GM18526 (cell line): ENCODE data around the gene AGBL4.

ENCODE experiments used
- POLR2A ChIP-seq: IDR thresholded peaks from 3 replicates; pipeline ENCODE4 v1.6.1; 2011; ENCODE audit not compliant: insufficient read length; ENCODE audit errors: extremely low read depth

Gene AGBL4

DNA sequence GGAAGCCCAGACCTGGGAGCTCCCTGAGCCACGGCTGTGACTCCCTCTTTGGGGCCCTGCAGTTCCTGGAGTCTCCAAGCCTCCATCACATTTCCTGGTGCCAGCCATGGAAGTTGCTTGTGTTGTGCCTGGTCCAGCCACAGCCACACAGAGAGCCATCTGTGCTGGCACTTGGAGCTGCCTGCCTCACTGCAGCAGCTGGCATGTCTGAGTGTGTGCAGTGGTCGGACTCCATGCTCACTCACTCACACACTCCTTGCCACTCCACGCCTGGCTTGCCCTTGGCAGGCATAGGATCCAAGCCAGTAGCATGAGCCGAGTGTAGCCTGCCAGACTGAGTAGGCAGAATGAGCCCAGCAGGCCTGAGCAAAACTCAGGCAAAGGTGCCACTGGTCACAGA is 730.7 kb downstream of the AGBL4 start:
- no peak for TF ChIP-seq POLR2A

DNA sequence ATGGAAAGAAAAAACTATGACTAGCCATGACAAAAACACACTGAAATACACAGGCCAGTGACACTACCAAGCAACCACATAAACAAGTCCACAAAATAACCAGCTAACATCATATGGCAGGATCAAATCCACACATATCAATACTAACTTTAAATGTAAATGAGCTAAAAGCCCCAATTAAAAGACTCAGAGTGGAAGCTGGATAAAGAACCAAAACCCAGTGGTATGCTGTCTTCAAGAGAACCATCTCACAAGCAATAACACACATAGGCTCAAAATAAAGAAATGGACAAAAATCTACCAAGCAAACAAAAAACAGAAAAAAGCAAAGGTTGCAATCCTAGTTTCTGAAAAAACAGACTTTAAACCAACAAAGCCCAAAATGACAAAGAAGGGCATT is 770.8 kb downstream of the AGBL4 start:
- TF ChIP-seq POLR2A, result no peak

DNA sequence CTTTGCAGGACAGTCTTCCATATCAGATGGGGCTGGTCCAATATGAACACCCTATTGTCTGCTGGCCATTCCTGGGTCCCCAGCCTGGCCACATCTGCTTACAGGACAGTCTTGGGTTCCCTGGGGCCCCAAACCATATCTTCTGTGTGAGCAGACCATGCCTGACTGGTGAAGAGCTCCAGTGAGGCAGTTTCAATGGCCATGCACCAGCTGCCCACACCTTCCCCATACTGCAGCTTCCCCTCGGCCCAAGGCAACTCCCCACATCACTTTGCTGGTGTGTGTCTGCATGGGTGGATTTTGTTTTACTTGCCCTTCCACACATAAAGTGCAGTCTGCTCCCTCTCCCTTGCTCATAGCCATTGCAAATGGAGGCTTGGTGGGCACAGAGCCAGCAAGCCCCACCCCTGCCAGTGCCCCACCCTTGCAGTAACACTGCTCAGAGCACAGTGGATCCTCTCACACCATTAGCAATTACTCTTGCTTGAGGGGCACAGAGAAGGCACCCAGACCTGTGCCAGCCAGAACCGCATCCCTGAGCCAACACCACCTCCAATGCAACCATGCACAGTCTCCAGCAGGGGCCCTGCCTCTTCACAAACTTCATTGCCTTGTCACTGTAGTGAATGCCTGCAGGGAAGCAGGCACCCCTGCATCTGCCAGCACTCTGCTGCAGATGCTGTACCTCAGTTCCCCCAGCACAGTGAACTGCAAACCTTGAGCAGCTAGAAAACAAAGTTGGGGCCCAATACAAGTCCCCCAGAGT is 772.6 kb downstream of the AGBL4 start:
- no peak for TF ChIP-seq POLR2A

DNA sequence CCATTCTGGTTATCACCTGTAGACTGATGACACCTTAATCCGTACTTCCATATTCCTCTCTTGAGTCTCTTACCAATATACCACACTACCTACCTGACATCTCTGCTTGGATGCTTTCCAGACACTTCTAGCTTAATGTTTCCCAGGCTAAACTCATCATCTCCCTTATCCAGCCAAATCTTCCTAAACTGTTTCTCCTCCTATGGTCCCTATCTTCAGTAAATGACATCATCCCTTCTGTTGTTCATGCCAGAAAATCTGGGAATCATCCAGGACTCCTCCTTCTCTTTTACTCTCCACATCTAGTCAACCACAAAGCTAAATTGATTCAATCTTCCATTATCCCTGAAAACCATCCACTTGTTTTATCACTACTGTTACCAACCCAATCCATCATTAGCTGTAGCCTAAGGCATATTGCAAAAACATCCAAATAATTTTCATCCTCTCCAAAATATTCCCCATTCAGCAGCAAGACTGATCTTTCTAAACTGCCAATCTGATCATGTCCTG is 783.0 kb downstream of the AGBL4 start:
- TF ChIP-seq POLR2A, result no peak

DNA sequence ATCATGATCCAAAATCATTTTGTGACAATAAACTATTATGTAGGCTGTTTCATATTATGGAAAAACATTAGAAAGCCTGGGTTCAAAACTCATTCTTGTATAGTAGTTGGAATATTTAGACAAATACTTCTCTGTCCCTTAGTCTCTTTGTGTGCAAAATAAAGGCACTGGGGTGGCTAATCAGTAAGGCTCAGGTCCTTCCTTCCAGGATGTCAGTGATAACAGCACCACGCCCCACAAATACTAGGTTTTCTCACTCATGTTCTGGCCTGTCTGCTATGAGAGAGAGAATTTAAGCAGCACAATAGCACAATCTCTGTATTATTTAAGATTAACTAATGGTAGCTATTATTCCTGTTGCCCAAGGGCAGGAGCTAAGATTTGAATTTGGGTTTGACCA is 788.8 kb downstream of the AGBL4 start:
- no peak for TF ChIP-seq POLR2A

DNA sequence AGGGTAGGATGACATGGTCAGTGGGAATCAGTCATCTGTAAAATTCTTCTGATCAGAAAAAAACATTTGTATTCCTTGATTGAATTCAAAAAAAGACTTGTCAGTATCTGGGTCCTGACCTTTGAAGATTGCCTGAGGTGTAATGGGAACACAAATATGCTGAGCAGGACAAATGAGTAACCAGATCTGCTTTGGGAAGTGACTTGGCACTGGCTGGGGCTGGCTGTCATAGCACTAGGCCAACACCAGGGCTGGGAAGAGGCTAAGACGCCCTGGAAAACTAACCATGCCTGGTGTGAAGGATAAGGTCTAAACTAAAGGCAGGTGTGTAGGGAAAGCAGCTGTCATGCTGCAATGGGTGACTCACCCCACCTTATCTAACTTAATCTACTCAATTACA is 794.2 kb downstream of the AGBL4 start:
- TF ChIP-seq POLR2A, result no peak

DNA sequence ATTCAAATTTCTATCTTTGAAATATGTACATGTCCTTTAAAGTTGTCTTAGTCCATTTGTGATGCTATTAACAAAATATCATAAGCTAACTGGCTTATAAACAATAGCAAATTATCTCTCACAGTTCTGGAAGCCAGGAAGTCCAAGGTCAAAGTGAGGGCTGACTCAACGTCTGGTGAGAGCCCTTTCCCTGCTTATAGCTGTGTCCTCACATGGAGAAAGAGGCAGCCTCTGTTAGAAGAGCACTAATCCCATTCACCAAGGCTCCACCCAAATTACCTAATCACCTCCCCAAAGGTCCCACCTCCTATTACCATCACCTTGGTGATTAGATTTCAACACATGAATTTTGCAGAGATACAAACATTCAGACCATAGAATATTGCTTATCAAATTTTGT is 797.0 kb downstream of the AGBL4 start:
- no peak for TF ChIP-seq POLR2A

DNA sequence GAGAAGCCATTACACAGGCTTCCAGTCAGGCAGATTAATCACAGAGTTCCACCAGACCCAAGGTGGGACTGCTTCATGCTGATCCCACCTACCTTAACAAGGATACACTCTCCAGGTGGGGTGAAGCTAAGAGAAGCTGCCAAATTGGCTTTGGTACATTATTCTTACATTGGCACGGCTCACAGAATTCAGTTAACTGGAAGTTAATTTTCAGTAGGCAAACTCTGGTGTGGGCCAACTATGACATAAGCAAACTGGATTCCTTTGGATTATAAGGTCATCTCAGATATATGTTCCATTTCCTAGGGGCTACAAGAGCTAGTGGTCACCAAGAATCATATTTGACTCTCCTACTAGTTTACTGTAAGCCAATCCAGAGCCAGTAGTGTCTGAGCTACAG is 798.3 kb downstream of the AGBL4 start:
- no peak for TF ChIP-seq POLR2A

DNA sequence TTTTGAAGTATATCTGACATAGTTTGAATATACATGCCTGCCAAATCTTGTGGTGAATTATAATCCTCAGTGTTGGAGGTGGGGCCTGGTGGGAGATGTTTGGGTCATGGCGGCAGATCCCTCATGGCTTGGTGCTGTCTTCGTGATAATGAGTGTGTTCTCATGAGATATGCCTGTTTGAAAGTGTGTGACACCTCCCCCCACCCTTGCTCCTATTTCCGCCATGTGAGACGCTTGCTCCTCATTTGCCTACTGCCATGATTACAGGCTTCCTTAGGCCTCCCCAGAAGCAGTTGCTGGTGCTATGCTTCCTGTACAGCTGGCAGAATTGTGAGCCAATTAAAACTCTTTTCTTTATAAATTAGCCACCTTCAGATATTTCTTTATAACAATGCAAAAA is 810.5 kb downstream of the AGBL4 start:
- TF ChIP-seq POLR2A, result no peak

DNA sequence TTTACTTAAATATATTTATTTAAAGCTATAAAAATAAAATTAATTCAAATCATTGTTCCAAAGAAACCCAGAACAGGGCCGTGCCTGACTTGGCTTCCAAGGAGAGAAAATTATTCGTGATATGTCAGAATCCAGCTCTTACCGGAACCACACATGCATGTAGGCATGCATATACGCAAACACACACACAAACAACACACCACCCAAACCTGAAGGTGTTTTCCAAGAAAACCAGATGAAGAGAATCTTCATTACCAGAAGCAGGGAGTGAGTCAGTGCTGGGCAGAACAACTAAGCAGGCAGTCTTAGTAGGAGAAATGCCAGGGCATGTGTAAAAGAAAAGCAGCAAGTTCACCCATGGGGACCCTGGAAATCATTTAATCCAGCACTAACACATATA is 815.0 kb downstream of the AGBL4 start:
- TF ChIP-seq POLR2A, result no peak

DNA sequence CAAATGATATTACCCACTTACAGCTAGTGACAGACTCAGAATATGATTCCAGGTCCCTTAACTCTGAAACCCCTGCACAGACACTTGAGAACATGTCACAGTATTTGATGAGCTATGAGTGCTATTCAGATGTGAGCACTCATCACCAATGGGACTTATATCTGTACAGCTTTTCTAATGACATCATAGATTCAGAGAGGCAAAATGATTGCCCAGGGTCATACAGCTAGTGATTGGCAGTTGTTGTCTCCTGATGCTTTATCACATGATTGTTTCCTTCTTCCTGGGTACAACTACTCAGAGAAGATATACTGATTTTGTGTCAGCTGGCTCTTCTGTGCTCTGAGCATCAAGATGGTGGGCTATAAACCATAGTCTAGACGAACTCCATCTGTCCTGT is 819.0 kb downstream of the AGBL4 start:
- no peak for TF ChIP-seq POLR2A

DNA sequence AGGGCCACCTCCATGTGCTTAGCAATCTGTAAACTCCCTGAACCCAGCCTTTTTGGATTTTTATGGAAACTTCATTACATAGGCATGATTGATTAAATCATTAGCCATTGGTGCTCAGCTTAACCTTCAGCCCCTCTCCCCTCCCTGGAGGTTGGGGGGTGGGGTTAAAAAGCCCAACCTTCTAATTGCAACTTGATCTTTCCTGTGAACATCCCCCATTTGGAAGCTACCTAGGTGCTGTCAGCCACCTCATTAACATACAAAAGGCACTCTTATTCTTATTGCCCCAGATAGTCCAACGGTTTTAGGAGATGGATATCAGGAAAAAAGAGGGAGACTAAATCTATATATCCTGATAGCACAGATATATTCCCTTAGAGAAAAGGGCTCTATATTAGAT is 823.0 kb downstream of the AGBL4 start:
- no peak for TF ChIP-seq POLR2A

DNA sequence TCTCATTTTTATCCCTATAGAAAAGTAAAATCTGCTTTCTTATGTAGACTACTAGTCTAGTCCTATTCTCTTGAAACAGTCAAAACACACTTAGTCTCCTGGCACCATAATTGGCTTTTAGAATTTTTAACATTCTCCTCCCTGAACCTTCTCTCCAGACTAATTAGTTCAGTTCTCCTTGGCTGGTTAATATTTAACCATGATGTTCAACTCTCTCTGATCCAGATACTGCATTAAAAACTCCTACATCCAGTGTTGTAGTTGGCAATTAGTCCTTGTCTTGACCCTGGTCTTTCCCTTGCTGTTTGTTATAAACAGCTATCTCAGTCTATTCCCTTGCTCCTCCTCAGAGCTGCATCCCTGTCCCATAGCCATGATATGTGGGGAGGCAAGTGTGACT is 824.2 kb downstream of the AGBL4 start:
- no peak for TF ChIP-seq POLR2A

DNA sequence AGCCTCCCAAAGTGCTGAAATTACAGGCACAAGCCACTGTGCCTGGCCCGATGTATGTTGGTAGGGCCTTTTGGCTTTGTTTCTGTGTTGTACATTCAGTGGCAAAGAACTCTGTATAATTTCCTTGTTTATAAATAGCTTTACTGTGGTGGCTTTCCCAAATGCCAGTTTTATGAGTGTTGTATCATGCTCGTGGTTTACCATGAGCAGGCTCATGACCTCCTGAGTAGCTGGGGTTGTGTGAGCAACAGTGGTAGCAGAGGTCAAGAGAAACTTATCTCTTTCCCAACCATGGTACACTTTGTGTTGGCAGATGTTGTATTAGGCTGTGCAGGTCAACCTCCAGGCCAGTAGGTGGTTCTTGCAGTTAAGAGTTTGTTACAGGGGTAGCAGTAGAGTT is 826.7 kb downstream of the AGBL4 start:
- TF ChIP-seq POLR2A, result no peak

DNA sequence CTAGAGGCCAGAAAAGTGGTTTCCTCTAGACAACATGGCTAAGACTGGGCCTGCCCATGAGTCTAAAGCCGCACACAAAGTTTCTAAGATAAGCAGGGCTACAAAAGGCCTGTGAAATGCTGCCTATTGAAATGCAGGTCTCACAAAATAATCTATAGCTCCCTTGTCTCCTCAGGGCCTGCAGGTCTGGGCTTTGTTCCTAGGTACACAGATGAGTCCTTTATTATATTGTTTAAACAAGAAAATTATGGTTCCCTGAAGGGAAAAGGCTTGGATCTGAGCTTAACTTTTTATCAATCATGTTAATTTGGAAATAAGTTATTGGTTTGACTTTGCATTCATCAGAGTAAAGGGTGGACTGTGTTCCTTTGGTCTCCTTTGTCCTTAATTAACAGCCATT is 833.6 kb downstream of the AGBL4 start:
- TF ChIP-seq POLR2A, result no peak

DNA sequence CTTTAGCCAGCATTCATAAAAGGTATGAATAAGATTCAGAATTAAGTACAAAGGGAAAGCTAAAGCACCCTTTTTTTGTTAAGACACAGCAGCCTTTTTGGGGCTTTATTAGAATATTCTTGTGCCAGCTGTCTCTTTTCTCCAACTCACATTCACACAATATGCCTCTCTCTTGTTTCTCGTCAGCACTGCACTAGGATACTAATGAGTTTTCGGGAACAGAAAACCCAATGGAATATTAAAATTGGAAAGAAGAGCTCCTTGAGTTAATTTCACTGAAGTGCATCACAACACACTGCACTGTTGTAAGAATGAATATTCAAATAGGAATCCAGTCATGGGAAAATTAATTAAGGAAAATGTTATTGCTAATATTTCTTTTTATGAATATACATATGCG is 836.7 kb downstream of the AGBL4 start:
- no peak for TF ChIP-seq POLR2A

DNA sequence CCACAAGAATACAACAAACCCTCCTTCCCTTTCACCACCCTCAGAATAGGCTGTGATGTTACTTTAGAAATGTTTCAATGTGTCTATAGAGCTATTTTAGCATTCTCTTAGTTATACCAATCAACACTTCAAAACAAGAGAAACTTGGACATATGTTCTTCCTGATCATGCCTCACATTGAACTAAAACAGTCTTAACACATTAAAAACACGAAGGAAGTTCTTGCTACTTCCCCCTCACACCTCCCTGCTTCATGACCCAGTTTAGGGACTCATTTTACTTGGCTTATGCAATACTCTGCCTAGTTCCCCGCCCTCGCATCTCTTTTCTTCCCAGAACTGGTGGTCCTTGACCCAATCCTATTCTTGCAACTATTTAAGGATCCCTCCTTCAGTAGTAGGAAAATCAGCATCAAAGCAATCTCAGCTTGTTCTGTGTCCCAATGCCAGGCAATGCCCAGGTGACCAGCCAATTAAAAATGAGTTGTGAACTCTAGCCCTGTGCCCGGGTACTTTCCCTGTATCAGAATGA is 838.2 kb downstream of the AGBL4 start:
- no peak for TF ChIP-seq POLR2A

DNA sequence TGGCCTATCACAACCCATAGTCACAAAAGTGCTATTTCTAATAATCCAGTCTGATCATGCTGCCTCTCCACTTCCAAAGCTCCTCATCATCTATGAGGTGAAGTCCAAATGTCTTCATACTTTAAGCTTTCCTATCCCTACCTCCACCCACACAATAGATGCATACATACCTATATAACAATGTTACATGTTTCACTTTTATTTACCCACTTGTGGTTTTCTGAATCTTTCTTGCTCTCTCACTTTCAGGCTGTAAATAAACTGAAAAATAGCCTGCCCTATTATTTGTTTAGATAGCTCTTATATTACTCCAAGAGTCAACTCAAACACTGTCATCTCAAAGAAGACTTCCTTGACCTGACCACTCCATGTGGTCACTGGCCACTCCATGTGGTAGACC is 840.3 kb downstream of the AGBL4 start:
- TF ChIP-seq POLR2A, result no peak

DNA sequence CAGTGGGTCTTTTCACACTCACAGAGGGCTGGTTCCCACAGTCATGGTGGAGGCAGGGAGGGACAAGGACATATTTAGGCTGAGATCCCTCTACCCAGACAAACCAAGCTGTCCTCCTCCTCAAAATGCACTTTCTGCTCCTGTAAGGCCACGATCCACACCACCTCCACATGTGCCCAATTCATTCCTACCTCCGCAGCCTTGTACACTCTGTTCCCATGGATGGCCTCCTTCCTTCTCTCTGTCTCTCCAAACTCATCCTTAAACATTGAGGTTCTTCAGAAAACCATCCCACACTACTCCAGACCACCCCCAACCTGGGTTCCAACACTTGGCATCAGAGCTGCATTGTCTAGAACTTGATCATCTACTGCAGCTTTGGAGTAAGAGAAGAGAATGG is 842.7 kb downstream of the AGBL4 start:
- no peak for TF ChIP-seq POLR2A
